K562 (cell line): ENCODE measurements around the gene EZH1. TPM values are rescaled to one million over a fixed set of nuclear protein-coding genes. Genes with fewer than 3 reads are reported as not detected.

ENCODE experiments used
- ATAC-seq: fragments of 200-7000 bp; cut with Tn5 transposase; 3 replicates; pipeline ENCODE4 v1.9.1; 2020; ENCODE audit warnings: moderate library complexity
- BruUV-seq: library from RNA; stranded (reverse); fragments of 400-500 nt; replicated peaks from 2 replicates; lab custom pipeline; 2021; lab: Mats Ljungman, UMichigan
- CTCF ChIA-PET: fragments of 300-600 bp; formaldehyde crosslinking; extraction: SDS; loops from one replicate; lab custom pipeline; 2021; ENCODE audit warnings: low intra/inter-chr PET ratio; lab: Yijun Ruan, JAX
- POLR2A ChIA-PET: fragments of 300-600, 350-650 bp; sonication (Branson Sonifier 250); formaldehyde crosslinking; extraction: SDS; loops from one replicate; lab custom pipeline; 2021; ENCODE audit warnings: antibody characterized with exemption, inconsistent platforms; lab: Yijun Ruan, JAX
- DNase-seq, 4 experiments: peaks; one replicate each; pipeline versions ENCODE4 v3.0.0 to v3.0.0-alpha.2; 2011 to 2018; ENCODE audit warnings: low spot score in 3 of 4, mixed read lengths in 3 of 4; ENCODE audit errors: extremely low read depth in 1 of 4
- FAIRE-seq: peaks from 2 replicates; lab custom pipeline; 2011; peaks lifted over from hg19 to GRCh38; lab: Jason Lieb, UNC
- H2AFZ ChIP-seq: 2 replicates; pipeline ENCODE4 v1.6.0; 2011; ENCODE audit warnings: low read depth, low read length, control low read depth, inconsistent platforms
- H3K27ac ChIP-seq: fragments of 200-600 bp; 3 replicates; pipeline ENCODE4 v1.8.0; 2011; ENCODE audit warnings: low read depth, mild to moderate bottlenecking, control low read depth, inconsistent platforms, low read length, moderate library complexity, mixed read lengths; ENCODE audit errors: extremely low read depth
- H3K27me3 ChIP-seq, 2 experiments: fragments of 300-600 bp in 1 of 2; 2 replicates in 1 of 2; 3 replicates in 1 of 2; pipeline versions ENCODE4 v1.6.0 to v1.8.0; 2011; ENCODE audit warnings: inconsistent platforms in 2 of 2, low read length in 2 of 2, mild to moderate bottlenecking in 1 of 2, mixed read lengths in 1 of 2, moderate library complexity in 1 of 2; ENCODE audit not compliant: control insufficient read depth in 2 of 2, insufficient read depth in 2 of 2
- H3K36me3 ChIP-seq: fragments of 300-600 bp; 3 replicates; pipeline ENCODE4 v1.8.0; 2011; ENCODE audit warnings: mild to moderate bottlenecking, low read length, inconsistent platforms; ENCODE audit not compliant: control insufficient read depth, insufficient read depth
- H3K4me1 ChIP-seq, 2 experiments: fragments of 200-600 bp in 1 of 2; replicated peaks in 1 of 2; 2 replicates in 1 of 2; 3 replicates in 1 of 2; pipeline versions ENCODE4 v1.5.1 to v1.8.0; 2011; ENCODE audit warnings: inconsistent platforms in 2 of 2, low read length in 2 of 2, mild to moderate bottlenecking in 1 of 2, mixed read lengths in 1 of 2, moderate library complexity in 1 of 2; ENCODE audit not compliant: control insufficient read depth in 2 of 2, insufficient read depth in 2 of 2
- H3K4me2 ChIP-seq: 2 replicates; pipeline ENCODE4 v1.6.1; 2011; ENCODE audit warnings: low read length, control low read depth, inconsistent platforms, mixed read lengths; ENCODE audit not compliant: insufficient read depth
- H3K4me3 ChIP-seq: fragments of 200-600 bp; sonication (generic), shearing (Covaris generic); 2 replicates; pipeline ENCODE4 v1.5.1; 2016; ENCODE audit warnings: control low read depth, inconsistent platforms
- H3K79me2 ChIP-seq: fragments of 200-600 bp; 3 replicates; pipeline ENCODE4 v1.8.0; 2011; ENCODE audit warnings: low read length, inconsistent platforms; ENCODE audit not compliant: control insufficient read depth, insufficient read depth
- H3K9ac ChIP-seq, 2 experiments: 2 replicates each; pipeline versions ENCODE4 v1.6.0 to v1.6.1; 2011; ENCODE audit warnings: low read depth in 2 of 2, low read length in 2 of 2, control low read depth in 1 of 2, inconsistent platforms in 1 of 2, mild to moderate bottlenecking in 1 of 2, mixed read lengths in 1 of 2; ENCODE audit not compliant: insufficient read depth in 1 of 2
- H3K9me1 ChIP-seq: one replicate; pipeline ENCODE4 v1.6.0; 2011; ENCODE audit warnings: inconsistent platforms, mild to moderate bottlenecking, low read length, moderate library complexity; ENCODE audit not compliant: control insufficient read depth, insufficient read depth
- H3K9me3 ChIP-seq: replicated peaks from 2 replicates; pipeline ENCODE4 v1.5.1; 2011; ENCODE audit warnings: low read depth, low read length, inconsistent platforms; ENCODE audit not compliant: control insufficient read depth, insufficient read depth
- H4K20me1 ChIP-seq: replicated peaks from 2 replicates; pipeline ENCODE4 v1.6.1; 2011; ENCODE audit warnings: low read length, inconsistent platforms, mixed read lengths; ENCODE audit not compliant: control insufficient read depth, insufficient read depth
- CEBPB ChIP-seq: fragments of 450-650 bp; IDR thresholded peaks from 2 replicates; pipeline ENCODE4 v1.6.1; 2016; ENCODE audit warnings: missing genetic modification characterization, missing compliant biosample characterization
- CHD1 ChIP-seq: fragments of 200-600 bp; sonication (generic); IDR thresholded peaks from one replicate; pipeline ENCODE4 v1.6.1; 2012; ENCODE audit warnings: mild to moderate bottlenecking, moderate library complexity, low read length, inconsistent platforms
- EGR1 ChIP-seq: fragments of 450-650 bp; conservative IDR thresholded peaks from 2 replicates; pipeline ENCODE4 v1.6.1; 2017; ENCODE audit warnings: mild to moderate bottlenecking
- FOSL1 ChIP-seq: fragments of 200-800 bp; sonication (Bioruptor generic); conservative IDR thresholded peaks from 2 replicates; pipeline ENCODE4 v1.6.1; 2016; ENCODE audit warnings: missing genetic modification characterization, missing compliant biosample characterization
- GATAD2A ChIP-seq: fragments of 450-650 bp; IDR thresholded peaks from 2 replicates; pipeline ENCODE4 v1.6.1; 2017
- JUND ChIP-seq, 2 experiments: IDR thresholded peaks; 2 replicates in 1 of 2; 3 replicates in 1 of 2; pipeline ENCODE4 v1.6.1; 2011; ENCODE audit warnings: borderline replicate concordance in 2 of 2, low read depth in 2 of 2, low read length in 2 of 2, improper control_type of control experiment in 1 of 2, missing biosample characterization in 1 of 2, missing genetic modification characterization in 1 of 2, missing genetic modification reagents in 1 of 2
- NFIC ChIP-seq: fragments of 450-650 bp; IDR thresholded peaks from 2 replicates; pipeline ENCODE4 v1.6.1; 2017; ENCODE audit warnings: mild to moderate bottlenecking, inconsistent platforms
- PTBP1 ChIP-seq: fragments of 200-400 bp; formaldehyde crosslinking; IDR thresholded peaks from 2 replicates; pipeline ENCODE4 v1.6.1; 2017; ENCODE audit warnings: low read depth, low read length
- VEZF1 ChIP-seq: fragments of 200-800 bp; sonication (Bioruptor generic); IDR thresholded peaks from 2 replicates; pipeline ENCODE4 v1.6.1; 2017; ENCODE audit warnings: missing genetic modification characterization, missing compliant biosample characterization
- YY1 ChIP-seq, 3 experiments: IDR thresholded peaks; 2 replicates each; pipeline ENCODE4 v1.6.1; 2011; ENCODE audit warnings: low read length in 2 of 3, mild to moderate bottlenecking in 2 of 3, moderate library complexity in 2 of 3, borderline replicate concordance in 1 of 3, control low read depth in 1 of 3, low read depth in 1 of 3; ENCODE audit not compliant: insufficient read depth in 3 of 3, insufficient replicate concordance in 2 of 3, control insufficient read depth in 1 of 3, insufficient read length in 1 of 3; ENCODE audit errors: extremely low read depth in 1 of 3
- ZNF609 ChIP-seq: sonication (generic); formaldehyde crosslinking; IDR thresholded peaks from 2 replicates; pipeline ENCODE4 v1.8.1; 2023; ENCODE audit warnings: missing genetic modification reagents, mild to moderate bottlenecking, borderline replicate concordance
- ZNF668 ChIP-seq: fragments of 250-450 bp; sonication (Bioruptor Pico); IDR thresholded peaks from 2 replicates; pipeline ENCODE4 v1.8.0; 2022; ENCODE audit warnings: mild to moderate bottlenecking, inconsistent platforms
- WGBS: fragments of 100-300 bp; shearing (Covaris generic); methylation state at CpG from one replicate; pipeline ENCODE4 v1.1.6; 2016; ENCODE audit warnings: low coverage, mixed read lengths; ENCODE audit not compliant: insufficient coverage; ENCODE audit errors: missing lambda C conversion rate; 5-methylcytosine and 5-hydroxymethylcytosine counted together
- in situ Hi-C: fragments of 300-500 bp; cut with MboI; formaldehyde crosslinking; loops from 4 replicates; pipeline ENCODE4 v1.15.0; 2018; ENCODE audit warnings: inconsistent platforms, mixed read lengths
- intact Hi-C: fragments of 100-400 bp; cut with micrococcal nuclease; formaldehyde crosslinking; loops from 2 replicates; pipeline ENCODE4 v1.14.2; 2022
- polyA plus RNA-seq, 8 experiments: library from polyadenylated mRNA; depleted of rRNA in 4 of 8; stranded (reverse) in 5 of 8; unstranded in 3 of 8; fragments of >200 nt; fragmentation: Nextera tagmentation in 2 of 8; fragmentation: Illumina TruSeq in 1 of 8; extraction: Ambion mirVana in 2 of 8; extraction: Trizol in 1 of 8; gene quantifications; 2 replicates each; pipeline versions ENCODE4 v1.2.1 to v1.2.3, GENCODE V29; 2011 to 2014; ENCODE audit warnings: inconsistent platforms in 1 of 8, missing spikeins in 1 of 8
- total RNA-seq, 7 experiments: library from RNA; depleted of rRNA in 6 of 7; stranded (reverse); fragments of >200 nt in 6 of 7; fragmentation: Illumina TruSeq in 2 of 7; extraction: Trizol in 2 of 7; gene quantifications; 2 replicates each; pipeline versions ENCODE4 v1.2.1 to v1.2.3, GENCODE V29; 2011 to 2021; ENCODE audit warnings: low replicate concordance in 1 of 7

The EZH1 gene
- total and polyA plus RNA-seq, 9 of the 15 experiments (the other 6 are each of a cell fraction or from before 2014, with no cell fraction given), result 8.6 to 40.8 (median 22.9) TPM

- H3K4me3 ChIP-seq, result peak overlapping the region; percentile 65
- H3K4me1 ChIP-seq, result peaks cover 15 to 26% of the 10 kb centered on the region in 2 experiments; a peak in 4 of 5 replicates
- H3K9me3 ChIP-seq, result no peaks in the 10 kb centered on the region
- ChIA-PET CTCF (interaction anchor here (0.7 to 1.8 kb wide), 3 partner anchors 14 to 149 kb away, joined by 4 read pairs; no protein-coding TSS in a partner anchor), POLR2A (interaction anchor here (0.6 to 1.0 kb wide), 3 partner anchors 35 to 76 kb away, joined by 3 read pairs; no protein-coding TSS in a partner anchor)
- DNase-seq (peak in 2 of 4 experiments; percentile 73 to 85), ATAC-seq (peak; percentile 91), FAIRE-seq (peak; percentile 76)
- H2AFZ ChIP-seq, result peak overlapping the region; percentile 86
- H3K27me3 ChIP-seq, result no peaks in the 10 kb centered on the region
- H4K20me1 ChIP-seq, result no peaks in the 10 kb centered on the region
- in situ Hi-C loops, result no loop called here
- H3K79me2 ChIP-seq, result peaks cover 35% of the 10 kb centered on the region; the same call in 2 of the 3 replicates
- BruUV-seq, result TSS peak; percentile 61
- intact Hi-C loops, result no loop called here
- 0 out of 3 replicates have a peak, but pooled peaks cover 2% of the 10 kb centered on the region for H3K36me3 ChIP-seq
- peak overlapping the region; percentile 73 to 95 for H3K9ac ChIP-seq
- H3K9me1 ChIP-seq, result no peaks in the 10 kb centered on the region
- peak overlapping the region; percentile 81 for H3K27ac ChIP-seq
- peak overlapping the region; percentile 77 for H3K4me2 ChIP-seq
- WGBS, result 2% methylated on average over 14 of the region's 32 CpGs
- TF ChIP-seq CHD1 (no peak), JUND (IDR thresholded peaks at IDR 0.05; ENCODE audit: borderline replicate concordance, low read depth, low read length) (peak; percentile 46; the same call in 1 of the 2 replicates), JUND (tag; IDR thresholded peaks at IDR 0.05; ENCODE audit: borderline replicate concordance, low read depth, low read length) (no peak), NFIC (peak; percentile 71), PTBP1 (no peak), ZNF609 (no peak), GATAD2A (no peak), YY1 (IDR thresholded peaks at IDR 0.05; ENCODE audit: borderline replicate concordance in 1 of 3, control insufficient read depth in 1 of 3, extremely low read depth in 1 of 3, insufficient read depth in 3 of 3, insufficient read length in 1 of 3, insufficient replicate concordance in 2 of 3, low read depth in 1 of 3, low read length in 2 of 3) (no peak), ZNF668 (CRISPR knock-in tag) (no peak), CEBPB (tag) (no peak), EGR1 (peak; percentile 63), FOSL1 (tag) (no peak; the same call in 1 of the 2 replicates), VEZF1 (CRISPR knock-in tag) (no peak)
These were observed 496 bp downstream of the EZH1 start for GRCh38 chr17:42744283-42744805.
